ENCODE results near the gene OR8B12.
"Not testable (repeated sequence)": the region's sequence is repeated elsewhere in the genome, so short reads cannot be mapped to it uniquely, and the experiment has no call there.

OR8B12 gene

GRCh38 chr11:124519850-124520549, 23.5 kb downstream of the OR8B12 start:
- no peak for DNase-seq (ENCODE audit: low read depth)

DNA sequence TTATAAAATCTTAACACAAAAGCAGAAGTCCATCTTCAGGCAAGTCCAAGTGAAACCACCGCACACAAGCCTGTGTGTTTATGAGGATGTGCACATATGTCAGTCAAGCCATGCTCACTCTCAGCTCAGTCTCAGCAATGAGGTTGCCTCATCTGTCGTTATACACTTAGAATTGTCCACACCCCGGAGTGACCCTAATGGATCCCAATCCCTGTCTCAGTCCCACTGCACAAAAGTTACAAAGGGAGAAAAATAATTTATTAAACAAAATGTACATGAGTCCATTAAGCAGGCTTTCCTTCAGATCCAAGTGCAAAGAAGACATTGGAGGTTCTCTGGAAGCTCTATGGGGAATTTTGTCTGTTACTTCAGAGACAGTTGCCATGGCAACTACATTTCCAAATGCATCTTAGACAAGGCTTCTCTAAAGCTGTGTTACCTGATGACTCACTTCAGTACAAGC, 24.4 kb downstream of the OR8B12 start:
- no peak for DNase-seq (ENCODE audit: low read depth)

DNA sequence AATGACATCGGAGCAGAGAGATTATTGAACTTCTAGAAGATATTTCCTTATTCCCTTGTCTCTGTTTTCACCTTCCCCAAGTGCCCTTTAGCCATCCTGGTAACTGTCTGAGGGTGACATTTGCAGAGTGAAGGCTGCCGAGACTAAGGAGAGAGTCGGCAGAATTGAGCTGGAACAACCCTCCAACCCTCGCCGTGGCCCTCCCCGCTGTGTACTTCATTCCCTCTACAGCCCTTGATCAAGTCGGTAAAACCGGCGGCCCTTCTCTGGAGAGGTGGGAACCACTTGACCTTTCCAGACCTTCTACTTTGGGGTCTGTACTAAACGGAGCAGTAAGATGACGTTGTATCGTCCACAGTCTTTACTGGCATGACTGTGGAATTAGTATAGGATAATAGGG, 26.1 kb downstream of the OR8B12 start:
- DNase-seq (ENCODE audit: low read depth), result no peak

DNA sequence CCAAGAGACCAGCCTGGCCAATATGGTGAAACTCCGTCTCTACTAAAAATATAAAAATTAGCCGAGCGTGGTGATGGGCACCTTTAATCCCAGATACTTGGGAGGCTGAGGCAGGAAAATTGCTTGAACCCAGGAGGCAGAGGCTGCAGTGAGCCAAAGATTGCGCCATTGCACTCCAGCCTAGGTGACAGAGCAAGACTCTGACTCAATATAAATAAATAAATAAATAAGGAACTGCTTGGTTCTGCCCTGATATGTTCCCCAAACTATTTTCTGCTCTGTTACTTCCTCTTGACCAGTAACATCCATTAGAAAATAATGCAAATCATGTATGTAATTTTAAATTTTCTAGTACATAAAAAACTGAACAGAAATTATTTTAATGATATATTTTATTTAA, 28.8 kb downstream of the OR8B12 start:
- DNase-seq (ENCODE audit: low read depth), result not testable (repeated sequence)

- DNase-seq (ENCODE audit: low read depth), result no peak
Measured at GRCh38 chr11:124514131-124514530, 29.3 kb downstream of the OR8B12 start.

GRCh38 chr11:124511745-124512144, 31.7 kb downstream of the OR8B12 start:
- DNase-seq (ENCODE audit: low read depth), result no peak

- DNase-seq (ENCODE audit: low read depth), result no peak
Measured at GRCh38 chr11:124510279-124510678, 33.2 kb downstream of the OR8B12 start.

DNA sequence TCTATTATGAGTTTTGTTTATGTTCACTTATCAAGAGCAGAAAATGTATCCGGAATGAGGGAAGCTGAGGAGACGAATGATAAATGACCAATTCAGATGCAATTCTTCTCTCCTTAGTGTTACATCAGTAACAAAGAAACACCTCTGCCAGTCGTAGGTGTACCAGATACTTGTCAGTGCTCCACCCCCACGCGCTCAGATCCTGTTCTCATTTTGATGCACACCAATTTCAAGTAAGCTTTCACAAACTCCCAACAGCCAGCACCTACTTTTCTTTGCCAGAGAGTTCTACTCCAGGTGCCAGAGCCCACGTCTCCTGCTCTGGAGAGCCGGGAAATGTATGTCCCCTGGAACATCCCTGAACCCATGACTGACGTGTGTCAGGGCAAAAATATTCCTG, 43.7 kb downstream of the OR8B12 start:
- no peak for DNase-seq (ENCODE audit: low read depth)

DNA sequence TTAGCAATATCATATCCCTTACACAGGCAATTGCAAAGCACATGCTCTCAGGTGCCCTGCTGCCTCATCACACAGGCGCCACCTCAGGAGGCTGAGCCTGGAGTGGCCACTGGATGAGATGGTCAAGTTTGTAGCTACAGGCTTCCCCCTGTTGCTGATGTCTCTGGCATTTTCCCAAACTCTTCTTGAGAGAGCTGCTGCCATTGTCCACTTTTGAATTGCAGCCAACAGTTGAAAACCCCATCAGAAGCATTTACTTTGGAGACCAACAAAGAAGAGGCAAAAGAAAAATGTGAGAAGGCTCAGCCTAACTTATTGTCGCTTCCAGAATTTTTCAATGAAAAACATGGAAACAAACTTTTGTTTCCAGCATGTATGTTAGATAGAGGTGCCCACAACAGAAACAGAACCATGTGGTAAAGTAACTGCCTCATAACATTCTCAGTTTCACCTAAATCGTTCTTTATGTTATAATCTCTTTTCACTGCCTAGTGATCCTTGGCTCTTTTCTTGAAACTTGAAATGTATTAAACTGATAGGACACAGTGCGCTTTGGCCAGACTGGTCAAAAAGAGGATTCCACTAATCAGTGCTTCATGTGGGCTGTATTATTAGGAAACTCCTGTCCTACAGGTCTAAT, 50.3 kb downstream of the OR8B12 start:
- no peak for DNase-seq (ENCODE audit: low read depth)

Measured in HS-5 (cell line).